Amniotic epithelial cell (primary cell): Measurements from ENCODE around the gene SLC39A13.

Source experiments
- DNase-seq: peaks from one replicate; pipeline ENCODE4 v3.0.0-alpha.2; 2010; ENCODE audit warnings: low read depth

Gene SLC39A13

DNA sequence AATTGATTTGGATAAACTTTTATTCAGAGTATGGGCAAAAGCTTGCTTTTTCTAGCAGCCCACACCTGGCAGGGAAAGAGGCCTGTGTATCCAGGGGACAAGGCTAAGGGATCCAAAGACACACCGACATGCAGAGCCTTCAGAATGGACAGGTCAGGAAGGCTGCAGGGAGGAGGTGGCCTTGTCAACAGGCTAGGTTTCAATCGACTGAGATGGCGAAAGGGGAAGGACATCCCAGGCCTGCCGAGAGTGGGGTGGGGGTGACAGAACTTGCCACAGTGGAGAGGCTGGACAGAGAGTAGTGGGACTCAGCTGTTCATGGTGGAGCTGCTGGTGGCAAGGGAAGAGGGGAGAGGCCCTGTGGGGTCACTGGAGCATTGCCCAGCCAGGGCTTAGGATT lies 5.3 kb upstream of the SLC39A13 start:
- DNase-seq: no peak

DNA sequence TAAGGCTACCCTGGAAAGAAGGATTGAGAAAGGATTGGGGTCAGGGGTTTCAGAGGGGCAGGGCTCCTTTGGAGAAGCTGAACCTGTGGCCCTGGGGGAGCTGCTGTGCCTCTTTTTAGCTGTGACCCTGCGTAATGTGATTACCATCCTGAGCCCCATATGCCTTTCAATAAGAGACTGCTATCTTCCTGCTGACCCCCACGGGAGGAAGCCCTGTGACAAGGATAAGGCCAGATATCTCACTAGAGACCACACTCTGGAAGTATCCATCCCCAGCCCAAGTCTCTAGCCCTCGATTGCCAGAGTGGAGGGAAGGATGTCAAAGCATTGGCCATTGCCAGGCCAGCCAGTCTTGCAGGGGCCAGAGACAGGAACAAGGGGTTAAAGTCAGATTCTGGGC lies 4.8 kb upstream of the SLC39A13 start:
- DNase-seq: no peak

DNA sequence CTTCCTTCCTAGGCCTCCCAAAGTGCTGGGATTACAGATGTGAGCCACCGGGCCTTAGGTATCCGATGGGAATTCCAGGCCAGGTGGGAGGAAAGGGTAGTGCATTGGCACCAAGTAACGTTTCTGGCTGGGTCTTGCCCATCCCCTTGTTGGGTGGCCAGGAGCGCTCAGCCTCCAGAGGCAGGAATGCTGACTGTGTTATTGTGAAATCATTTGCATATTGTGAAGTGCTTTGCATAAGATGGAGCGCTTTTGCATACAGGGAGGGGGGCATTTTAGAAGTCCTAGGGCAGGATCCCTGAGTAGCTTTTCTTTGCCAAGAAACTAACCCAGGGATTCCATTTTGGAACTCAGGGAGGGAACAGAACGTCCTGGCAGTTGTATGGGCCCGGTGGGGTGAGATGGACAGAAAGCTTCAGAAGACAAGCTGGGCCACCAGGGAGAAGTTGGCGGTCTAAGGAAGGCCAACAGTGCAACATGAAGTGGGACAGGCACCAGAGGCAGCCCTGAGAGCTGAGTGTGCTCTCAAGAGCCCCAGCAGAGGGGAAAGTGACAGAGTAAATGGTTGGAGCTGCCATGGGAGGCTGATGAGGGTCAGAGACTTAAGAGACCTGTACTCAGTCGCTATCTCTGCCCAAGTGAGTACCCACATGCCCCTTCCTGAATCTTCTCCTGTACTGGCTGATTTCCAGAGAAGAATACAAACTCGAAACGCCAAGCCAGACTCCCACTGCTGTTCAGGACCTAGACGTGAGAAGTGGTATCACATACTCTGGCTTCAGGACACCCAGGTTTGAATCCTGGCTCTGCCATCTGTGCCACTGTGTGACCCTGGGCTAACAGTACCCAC lies 1.3 kb upstream of the SLC39A13 start:
- peak; percentile 58 for DNase-seq

DNA sequence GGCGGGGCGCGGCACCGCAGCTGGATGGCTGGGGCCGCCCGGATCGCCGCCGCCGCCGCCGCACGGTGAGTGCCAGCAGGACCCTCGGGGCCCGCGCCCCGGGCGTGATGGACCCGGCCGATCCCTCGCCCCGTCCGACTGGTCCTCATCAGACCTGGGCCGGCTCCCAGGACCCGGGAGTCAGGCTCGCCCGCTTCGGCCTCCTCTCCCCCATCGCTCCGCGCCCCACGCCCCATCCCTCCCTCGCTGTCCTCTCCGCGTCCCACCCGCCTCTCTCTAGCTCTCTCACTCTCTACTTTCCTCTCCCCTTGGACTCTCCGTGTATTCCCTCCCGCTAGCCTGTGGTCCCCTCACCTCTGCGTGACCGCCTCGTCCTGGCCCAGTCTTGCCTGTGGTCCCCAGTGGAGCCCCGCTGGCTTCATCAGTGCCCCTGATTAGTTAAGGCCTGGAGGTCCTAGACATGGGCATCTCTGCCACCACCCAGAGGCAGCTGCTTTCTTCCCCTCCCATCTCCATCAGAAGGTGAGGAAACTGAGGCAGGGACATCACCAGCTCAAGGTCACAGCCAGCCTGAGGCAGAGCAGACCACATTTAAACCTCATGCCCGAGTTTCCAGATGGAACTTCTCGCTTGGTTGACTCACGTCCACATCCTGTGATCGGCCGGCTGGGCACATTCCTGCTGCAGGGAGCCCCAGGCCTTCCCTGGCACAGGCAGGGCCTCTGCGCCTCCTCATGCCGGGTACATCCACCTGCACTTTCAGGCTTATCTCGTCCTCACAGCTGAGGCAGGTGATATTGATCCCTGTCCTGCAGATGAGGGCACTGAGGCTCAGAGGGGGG lies 429 bp downstream of the SLC39A13 start:
- DNase-seq: peak; percentile 86

- no peak for DNase-seq
Observed at GRCh38 chr11:47409440-47410369, 1.3 kb downstream of the SLC39A13 start.

GRCh38 chr11:47410370-47411264 lies 2.2 kb downstream of the SLC39A13 start:
- no peak for DNase-seq

DNA sequence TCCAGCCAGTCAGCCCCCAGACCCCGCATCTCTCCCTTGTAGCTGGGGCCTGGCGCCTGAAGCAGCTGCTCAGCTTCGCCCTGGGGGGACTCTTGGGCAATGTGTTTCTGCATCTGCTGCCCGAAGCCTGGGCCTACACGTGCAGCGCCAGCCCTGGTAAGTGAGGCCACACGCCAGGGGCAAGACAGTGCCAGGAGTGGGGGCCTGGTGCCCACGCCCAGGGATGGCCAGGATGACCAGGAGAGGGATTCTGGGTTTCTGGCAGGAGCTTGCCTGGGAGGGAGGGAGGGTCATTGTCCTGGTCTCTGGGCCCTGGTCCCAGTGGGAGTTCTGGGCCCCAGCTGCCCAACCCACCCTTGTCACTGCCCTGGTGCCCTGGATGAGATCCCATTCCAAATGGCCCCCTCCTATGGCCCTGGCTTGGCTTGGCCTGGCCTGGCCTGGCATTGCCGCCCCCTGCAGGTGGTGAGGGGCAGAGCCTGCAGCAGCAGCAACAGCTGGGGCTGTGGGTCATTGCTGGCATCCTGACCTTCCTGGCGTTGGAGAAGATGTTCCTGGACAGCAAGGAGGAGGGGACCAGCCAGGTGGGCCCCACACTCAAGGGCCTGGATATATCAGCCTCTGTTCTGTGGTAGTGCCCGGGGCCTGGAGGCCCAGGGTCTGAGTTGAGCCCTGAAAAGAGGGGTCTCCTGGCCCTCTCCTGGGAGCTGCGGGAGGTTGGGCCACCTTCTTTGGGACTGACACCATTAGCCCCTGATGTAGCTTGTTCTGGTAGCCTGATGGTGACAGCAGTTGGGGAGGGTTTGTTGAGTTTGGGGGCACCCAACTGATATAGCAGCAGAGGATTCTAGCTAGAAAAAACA lies 3.7 kb downstream of the SLC39A13 start:
- DNase-seq: no peak

- no peak for DNase-seq
Observed at GRCh38 chr11:47413351-47413750, 5.0 kb downstream of the SLC39A13 start.

GRCh38 chr11:47413908-47414684 lies 5.7 kb downstream of the SLC39A13 start:
- peak; percentile 88 for DNase-seq

DNA sequence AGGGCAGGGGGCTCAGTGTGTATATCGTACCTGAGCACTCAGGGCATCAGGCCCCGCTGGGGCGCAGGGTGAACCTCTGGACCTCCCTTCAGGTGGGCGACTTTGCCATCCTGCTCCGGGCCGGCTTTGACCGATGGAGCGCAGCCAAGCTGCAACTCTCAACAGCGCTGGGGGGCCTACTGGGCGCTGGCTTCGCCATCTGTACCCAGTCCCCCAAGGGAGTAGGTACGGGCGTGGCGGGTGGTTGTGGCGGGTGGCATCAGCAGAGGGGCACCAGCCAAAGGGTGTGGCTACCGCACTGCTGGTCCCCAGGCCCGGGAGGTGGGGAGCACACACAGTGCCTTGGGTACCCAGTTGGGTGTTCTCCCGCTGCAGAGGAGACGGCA lies 6.3 kb downstream of the SLC39A13 start:
- no peak for DNase-seq

DNA sequence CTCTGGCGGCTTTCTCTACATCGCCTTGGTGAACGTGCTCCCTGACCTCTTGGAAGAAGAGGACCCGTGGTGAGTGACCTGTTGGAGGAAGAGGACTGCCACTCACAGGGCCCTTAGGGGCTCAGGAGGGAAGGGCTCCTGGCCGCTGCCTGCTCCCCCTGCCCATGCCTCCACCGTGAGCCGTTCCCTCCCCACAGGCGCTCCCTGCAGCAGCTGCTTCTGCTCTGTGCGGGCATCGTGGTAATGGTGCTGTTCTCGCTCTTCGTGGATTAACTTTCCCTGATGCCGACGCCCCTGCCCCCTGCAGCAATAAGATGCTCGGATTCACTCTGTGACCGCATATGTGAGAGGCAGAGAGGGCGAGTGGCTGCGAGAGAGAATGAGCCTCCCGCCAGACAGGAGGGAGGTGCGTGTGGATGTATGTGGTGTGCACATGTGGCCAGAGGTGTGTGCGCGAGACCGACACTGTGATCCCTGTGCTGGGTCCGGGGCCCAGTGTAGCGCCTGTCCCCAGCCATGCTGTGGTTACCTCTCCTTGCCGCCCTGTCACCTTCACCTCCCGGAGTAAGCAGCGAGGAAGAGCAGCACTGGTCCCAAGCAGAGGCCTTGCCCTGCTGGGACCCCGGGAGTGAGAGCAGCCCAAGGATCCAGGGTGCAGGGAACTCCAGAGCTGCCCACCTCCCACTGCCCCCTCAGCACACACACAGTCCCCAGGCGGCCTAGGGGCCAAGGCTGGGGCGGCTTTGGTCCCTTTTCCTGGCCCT lies 6.9 kb downstream of the SLC39A13 start:
- no peak for DNase-seq

- DNase-seq: peak; percentile 96
Observed at GRCh38 chr11:47415949-47416472, 7.6 kb downstream of the SLC39A13 start.

DNA sequence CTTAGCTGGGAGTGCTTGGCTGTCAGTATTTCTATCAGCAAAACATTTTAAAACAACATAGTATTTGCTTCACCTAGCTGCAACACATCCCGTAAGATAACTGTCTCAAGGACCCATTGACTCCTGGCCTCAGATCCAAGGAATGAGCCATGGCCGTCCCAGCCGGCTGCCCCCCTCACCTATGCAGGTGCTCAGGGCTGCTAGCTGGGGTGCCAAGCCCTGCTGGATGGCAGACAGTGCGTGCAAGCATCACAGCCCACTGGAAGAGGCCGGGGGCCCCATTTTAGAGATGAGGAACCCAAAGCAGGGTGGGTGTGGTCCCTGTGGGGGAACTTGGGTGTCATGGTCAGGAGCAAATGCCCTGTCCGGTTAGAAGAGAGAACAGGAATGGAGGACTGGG lies 9.3 kb downstream of the SLC39A13 start:
- DNase-seq: no peak

- no peak for DNase-seq
Observed at GRCh38 chr11:47418454-47419259, 10.3 kb downstream of the SLC39A13 start.

DNA sequence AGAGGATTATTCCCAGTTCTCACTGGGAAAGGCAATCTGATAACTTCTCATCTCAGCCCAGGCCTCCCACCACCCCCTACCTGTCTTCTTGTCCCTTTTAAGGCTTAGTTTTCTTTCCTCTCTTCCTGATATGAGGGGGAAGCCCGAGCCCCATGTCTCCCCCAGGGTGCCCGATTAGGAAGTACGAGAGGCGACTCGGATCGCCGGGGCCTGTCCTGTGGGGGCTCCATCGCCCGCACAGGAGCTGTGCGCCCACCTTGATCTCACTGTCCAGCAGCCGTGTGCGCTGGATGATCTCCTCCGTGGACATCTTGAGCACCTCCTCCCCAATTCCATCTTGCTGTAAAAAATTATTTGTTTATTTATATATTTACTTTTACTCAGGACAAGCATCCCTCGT lies 17.2 kb downstream of the SLC39A13 start:
- no peak for DNase-seq

- DNase-seq: peak; percentile 92
Observed at GRCh38 chr11:47426062-47426956, 17.9 kb downstream of the SLC39A13 start, which contains the start of gene PSMC3. Gene PSMC3, minus strand, starts transcription at chr11:47426439. Its CDS starts 160 bp downstream, at chr11:47426279.
